ENCODE results near the gene AMY1A. TPM values are rescaled to one million over a fixed set of nuclear protein-coding genes. Genes with fewer than 3 reads are reported as not detected.

Gene AMY1A
- not detected in 2 replicates for total RNA-seq

DNA sequence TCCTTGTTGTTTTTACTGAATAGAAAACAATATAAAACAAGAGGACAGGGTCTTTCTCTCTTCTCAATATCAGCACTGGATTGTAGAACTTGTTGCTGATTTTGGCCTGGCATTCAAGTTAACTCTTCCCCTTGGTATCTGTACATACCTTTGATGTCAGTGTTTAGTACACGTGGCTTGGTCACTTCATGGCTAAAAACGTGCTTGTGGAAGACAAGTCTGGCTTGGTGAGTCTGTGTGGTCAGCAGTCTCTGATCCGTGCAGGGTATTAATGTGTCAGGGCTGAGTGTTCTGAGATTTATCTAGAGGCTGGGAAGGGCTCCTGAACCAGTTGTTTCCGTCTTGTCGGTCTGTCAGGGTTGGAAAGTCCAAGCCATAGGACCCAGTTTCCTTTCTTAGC is at the start of gene AMY1A:
TSS of gene AMY1A (plus strand) at position 301 of the 400 bp plus-strand sequence. CDS start 571 bp downstream, outside the sequence.

DNA sequence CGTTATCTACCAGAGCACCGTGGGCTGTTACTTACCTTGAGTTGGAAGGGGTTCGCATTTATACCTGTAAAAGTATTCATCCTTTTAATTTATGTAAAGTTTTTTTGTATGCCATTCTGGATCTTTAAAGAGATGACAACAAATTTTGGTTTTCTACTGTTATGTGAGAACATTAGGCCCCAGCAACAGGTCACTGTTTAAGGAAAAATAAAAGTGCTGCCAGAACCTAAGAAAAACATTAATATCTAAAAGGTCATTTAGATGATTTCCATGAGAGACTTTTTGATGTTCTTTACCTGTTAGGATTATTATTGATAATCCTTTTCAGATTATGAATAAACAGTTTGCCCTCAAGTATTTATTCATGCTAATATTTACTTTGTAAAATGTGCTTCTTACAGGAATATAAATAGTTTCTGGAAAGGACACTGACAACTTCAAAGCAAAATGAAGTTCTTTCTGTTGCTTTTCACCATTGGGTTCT is 38.5 kb upstream of the AMY1A start, which contains the start of gene AMY2A:
TSS of gene AMY2A (plus strand) at position 434 of the 484 bp plus-strand sequence. CDS start at position 448, 14 bp downstream.

DNA sequence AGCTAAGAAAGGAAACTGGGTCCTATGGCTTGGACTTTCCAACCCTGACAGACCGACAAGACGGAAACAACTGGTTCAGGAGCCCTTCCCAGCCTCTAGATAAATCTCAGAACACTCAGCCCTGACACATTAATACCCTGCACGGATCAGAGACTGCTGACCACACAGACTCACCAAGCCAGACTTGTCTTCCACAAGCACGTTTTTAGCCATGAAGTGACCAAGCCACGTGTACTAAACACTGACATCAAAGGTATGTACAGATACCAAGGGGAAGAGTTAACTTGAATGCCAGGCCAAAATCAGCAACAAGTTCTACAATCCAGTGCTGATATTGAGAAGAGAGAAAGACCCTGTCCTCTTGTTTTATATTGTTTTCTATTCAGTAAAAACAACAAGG is 40.5 kb downstream of the AMY1A start, which contains the start of gene AMY1B:
TSS of gene AMY1B (minus strand) at position 101 of the 400 bp plus-strand sequence. CDS start 571 bp downstream, outside the sequence.

Small RNA genes lying within 50 kb of the gene (small RNA-seq; reads per million reads assigned to genes)
- gene AC105272.1, result not detected

Other genes starting within 250 kb of the AMY1A start
- gene RNPC3, start 130.1 kb upstream of the AMY1A start, total RNA-seq, result 9.1 and 20.8 TPM in 2 replicates
- gene AMY2B, start 84.2 kb upstream of the AMY1A start, total RNA-seq, result 2.2 and 13.3 TPM in 2 replicates
- gene AMY2A, start 38.3 kb upstream of the AMY1A start, total RNA-seq, result not detected in 2 replicates
- gene AMY1B, start 40.5 kb downstream of the AMY1A start, total RNA-seq, result not detected in 2 replicates
- gene AMY1C, start 94.1 kb downstream of the AMY1A start, total RNA-seq, result not detected in 2 replicates